Hepatocyte (in vitro differentiated cells): ENCODE data around the gene MT1M. TPM values are rescaled to one million over a fixed set of nuclear protein-coding genes. Genes with fewer than 3 reads are reported as not detected.

ENCODE experiments used
- DNase-seq: peaks from one replicate; pipeline ENCODE4 v3.0.0-alpha.2; 2016; ENCODE audit warnings: low spot score
- H2AFZ ChIP-seq: fragments of 200-600 bp; sonication (generic); 2 replicates; pipeline ENCODE4 v1.6.0; 2016; ENCODE audit warnings: antibody characterized with exemption, mild to moderate bottlenecking
- H3K27ac ChIP-seq: fragments of 200-600 bp; sonication (generic); 2 replicates; pipeline ENCODE4 v1.5.1; 2016; ENCODE audit warnings: mild to moderate bottlenecking
- H3K27me3 ChIP-seq: fragments of 200-600 bp; sonication (generic); 2 replicates; pipeline ENCODE4 v1.6.1; 2016
- H3K36me3 ChIP-seq: fragments of 200-600 bp; sonication (generic); replicated peaks from 2 replicates; pipeline ENCODE4 v1.5.1; 2016; ENCODE audit warnings: low read depth; ENCODE audit not compliant: insufficient read depth
- H3K4me1 ChIP-seq: fragments of 200-600 bp; sonication (generic); 2 replicates; pipeline ENCODE4 v1.5.1; 2016; ENCODE audit warnings: mild to moderate bottlenecking, moderate library complexity; ENCODE audit not compliant: insufficient read depth
- H3K4me2 ChIP-seq: fragments of 200-600 bp; sonication (generic); 2 replicates; pipeline ENCODE4 v1.6.0; 2016
- H3K4me3 ChIP-seq: fragments of 200-600 bp; sonication (generic); 2 replicates; pipeline ENCODE4 v1.5.1; 2016; ENCODE audit warnings: mild to moderate bottlenecking
- H3K79me2 ChIP-seq: fragments of 200-600 bp; sonication (generic); 2 replicates; pipeline ENCODE4 v1.6.0; 2017; ENCODE audit warnings: mild to moderate bottlenecking
- H3K9me2 ChIP-seq: fragments of 200-600 bp; sonication (generic); replicated peaks from 2 replicates; pipeline ENCODE4 v1.6.0; 2017; ENCODE audit warnings: mild to moderate bottlenecking; ENCODE audit not compliant: insufficient read depth
- H3K9me3 ChIP-seq: fragments of 200-600 bp; sonication (generic); 2 replicates; pipeline ENCODE4 v1.5.1; 2016; ENCODE audit warnings: low read depth, mild to moderate bottlenecking
- H4K20me1 ChIP-seq: fragments of 200-600 bp; sonication (generic); 2 replicates; pipeline ENCODE4 v1.6.0; 2016; ENCODE audit warnings: mild to moderate bottlenecking; ENCODE audit not compliant: insufficient read depth, poor library complexity, severe bottlenecking
- EZH2 ChIP-seq: fragments of 200-600 bp; sonication (generic); IDR thresholded peaks from 2 replicates; pipeline ENCODE4 v1.6.1; 2016; ENCODE audit warnings: antibody characterized with exemption, mild to moderate bottlenecking, borderline replicate concordance
- EZH2phosphoT487 ChIP-seq: fragments of 200-600 bp; sonication (generic); IDR thresholded peaks from one replicate; pipeline ENCODE4 v1.6.1; 2018; ENCODE audit warnings: antibody characterized with exemption, mild to moderate bottlenecking, low read depth, moderate library complexity; ENCODE audit not compliant: unreplicated experiment, severe bottlenecking
- WGBS: methylation state at CpG from one replicate; pipeline ENCODE4 v1.1.6; 2016; ENCODE audit warnings: low lambda C conversion rate; ENCODE audit errors: missing lambda C conversion rate; 5-methylcytosine and 5-hydroxymethylcytosine counted together
- polyA plus RNA-seq: library from polyadenylated mRNA; unstranded; fragments of >200 nt; fragmentation: Nextera tagmentation; extraction: Ambion mirVana; gene quantifications from 2 replicates; pipeline ENCODE4 v1.2.1, GENCODE V29; 2016
- total RNA-seq: library from RNA; depleted of rRNA; stranded (reverse); fragments of >200 nt; gene quantifications from 2 replicates; pipeline ENCODE4 v1.2.3, GENCODE V29; 2014
- TF ChIP-seq, protein P1 (sequence below): fragments of 200-600 bp; sonication (generic); IDR thresholded peaks from 2 replicates; pipeline ENCODE4 v1.5.1; 2016; ENCODE audit warnings: antibody characterized with exemption, mild to moderate bottlenecking; ENCODE audit not compliant: poor library complexity

Gene MT1M
- total and polyA plus RNA-seq, 2 experiments from 2014 or later: 0.60 TPM; not detected in 1

DNA sequence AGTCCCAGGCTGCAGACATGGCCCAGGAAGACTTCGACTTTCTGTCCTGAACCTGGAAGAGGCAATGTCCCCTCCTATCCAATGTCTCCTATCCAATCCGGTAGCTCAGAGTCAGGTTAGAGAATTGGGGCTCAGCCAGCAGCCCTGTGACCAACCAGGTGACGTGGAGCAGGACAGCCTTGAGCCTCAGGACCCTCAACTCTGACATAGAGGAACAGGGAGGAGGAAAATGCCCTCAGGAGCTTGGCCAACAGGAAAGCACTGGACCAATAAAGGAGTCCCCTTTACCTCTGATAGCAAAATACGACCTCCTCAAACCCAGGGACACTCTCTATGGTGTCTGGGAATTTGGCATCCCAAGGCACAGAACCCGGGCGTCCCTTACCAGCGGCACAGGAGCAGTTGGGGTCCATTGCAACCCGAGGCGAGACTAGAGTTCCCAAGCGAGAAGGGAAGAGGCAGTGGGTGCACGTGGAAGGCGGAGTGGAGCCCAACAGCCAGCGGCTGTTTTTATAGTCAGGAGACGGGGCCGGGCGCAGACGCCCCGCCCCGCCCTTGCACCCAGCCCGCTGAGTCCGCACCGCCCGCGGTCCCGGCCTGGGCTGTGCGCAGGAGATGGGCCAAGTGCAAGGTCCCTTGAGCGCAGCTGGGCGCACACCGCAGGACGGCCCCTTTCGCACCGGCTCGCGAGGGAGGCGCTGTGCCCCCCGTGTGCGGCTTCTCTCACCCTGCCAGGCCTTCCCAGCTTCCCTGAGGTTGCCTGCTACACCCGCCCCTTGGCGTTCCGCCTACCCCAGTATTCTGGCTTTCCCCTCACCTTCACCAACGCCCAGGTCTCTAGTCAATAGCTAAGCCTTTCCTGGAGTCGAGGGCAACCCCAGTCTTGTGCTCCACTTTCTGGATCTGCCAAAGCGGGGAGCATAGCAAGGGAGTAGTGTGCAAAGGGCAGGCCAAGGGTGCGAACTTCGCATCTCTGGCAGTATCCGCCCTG is 35.4 kb downstream of the MT1M start, which contains the start of gene MT1G:
MT1G (minus strand) TSS at position 485 of the 991 bp plus-strand sequence; CDS start at position 413, 72 bp downstream.
- H2AFZ ChIP-seq: no peak within 1 kb of the TSS
- no peaks in the 10 kb centered on the region for H4K20me1 ChIP-seq
- peak; percentile 56 for DNase-seq
- no peaks in the 10 kb centered on the region for H3K36me3 ChIP-seq
- H3K4me1 ChIP-seq: no peaks in the 10 kb centered on the region
- no peak within 1 kb of the TSS for H3K27ac ChIP-seq
- H3K4me3 ChIP-seq: no peak within 1 kb of the TSS
- no peaks in the 10 kb centered on the region for H3K9me2 ChIP-seq
- no peaks in the 10 kb centered on the region for H3K9me3 ChIP-seq
- peak; percentile 43 for TF ChIP-seq EZH2
- TF ChIP-seq, protein P1, sequence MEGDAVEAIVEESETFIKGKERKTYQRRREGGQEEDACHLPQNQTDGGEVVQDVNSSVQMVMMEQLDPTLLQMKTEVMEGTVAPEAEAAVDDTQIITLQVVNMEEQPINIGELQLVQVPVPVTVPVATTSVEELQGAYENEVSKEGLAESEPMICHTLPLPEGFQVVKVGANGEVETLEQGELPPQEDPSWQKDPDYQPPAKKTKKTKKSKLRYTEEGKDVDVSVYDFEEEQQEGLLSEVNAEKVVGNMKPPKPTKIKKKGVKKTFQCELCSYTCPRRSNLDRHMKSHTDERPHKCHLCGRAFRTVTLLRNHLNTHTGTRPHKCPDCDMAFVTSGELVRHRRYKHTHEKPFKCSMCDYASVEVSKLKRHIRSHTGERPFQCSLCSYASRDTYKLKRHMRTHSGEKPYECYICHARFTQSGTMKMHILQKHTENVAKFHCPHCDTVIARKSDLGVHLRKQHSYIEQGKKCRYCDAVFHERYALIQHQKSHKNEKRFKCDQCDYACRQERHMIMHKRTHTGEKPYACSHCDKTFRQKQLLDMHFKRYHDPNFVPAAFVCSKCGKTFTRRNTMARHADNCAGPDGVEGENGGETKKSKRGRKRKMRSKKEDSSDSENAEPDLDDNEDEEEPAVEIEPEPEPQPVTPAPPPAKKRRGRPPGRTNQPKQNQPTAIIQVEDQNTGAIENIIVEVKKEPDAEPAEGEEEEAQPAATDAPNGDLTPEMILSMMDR: no peak
- H3K4me2 ChIP-seq: peak within 1 kb of the TSS; percentile 49
- peaks cover 100% of the 10 kb centered on the region for H3K27me3 ChIP-seq
- 9% methylated on average over 46 of the region's 46 CpGs for WGBS
- H3K79me2 ChIP-seq: no peaks in the 10 kb centered on the region

DNA sequence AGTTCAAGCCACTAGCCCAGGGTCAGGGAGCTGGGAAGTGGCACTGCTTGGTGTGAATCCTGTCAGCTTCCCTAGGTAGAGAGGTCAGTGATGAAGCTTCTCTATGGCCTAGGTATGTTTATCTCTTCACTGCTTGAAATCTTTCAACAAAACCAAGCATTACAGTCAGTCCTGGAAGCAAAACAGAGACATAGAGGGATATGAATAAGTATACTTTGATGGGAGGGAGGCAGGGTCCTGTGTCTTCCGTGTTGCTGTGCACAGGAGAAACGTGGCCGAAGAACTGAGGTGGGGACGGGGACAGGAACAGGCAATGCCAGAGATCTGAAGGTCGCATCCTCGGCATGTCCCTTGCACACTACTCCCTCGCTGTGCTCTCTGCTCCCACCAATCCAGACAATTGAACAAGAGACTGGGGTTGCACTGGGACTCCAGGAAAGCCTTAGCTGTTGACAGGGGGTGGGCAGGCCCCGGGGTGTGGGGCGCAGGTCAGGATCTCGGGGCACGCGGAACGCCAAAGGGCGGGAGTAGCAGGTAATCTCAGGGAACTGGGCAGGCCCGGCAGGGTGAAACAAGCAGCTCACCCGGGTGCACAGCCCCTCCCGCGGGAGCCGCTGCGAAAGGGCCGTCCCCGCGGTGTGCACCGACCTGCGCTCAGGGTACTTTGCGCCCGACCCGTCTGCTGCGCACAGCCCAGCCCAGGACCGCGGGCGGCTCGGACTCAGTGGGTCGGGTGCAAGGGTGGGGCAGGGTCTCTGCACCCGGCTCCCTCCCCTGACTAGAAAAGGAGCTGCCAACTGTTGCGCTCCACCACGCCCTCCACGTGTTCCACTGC is 36.8 kb downstream of the MT1M start, which contains the start of gene MT1H:
MT1H (plus strand) TSS at position 810 of the 835 bp plus-strand sequence. CDS start 71 bp downstream, outside the sequence.
- H3K4me1 ChIP-seq: no peaks in the 10 kb centered on the region
- no peak within 1 kb of the TSS for H3K27ac ChIP-seq
- peaks cover 99% of the 10 kb centered on the region for H3K27me3 ChIP-seq
- H3K36me3 ChIP-seq: no peaks in the 10 kb centered on the region
- TF ChIP-seq EZH2phosphoT487: no peak
- TF ChIP-seq EZH2: peak; percentile 64
- TF ChIP-seq, protein P1: no peak
- H2AFZ ChIP-seq: no peak within 1 kb of the TSS
- no peaks in the 10 kb centered on the region for H4K20me1 ChIP-seq
- H3K9me2 ChIP-seq: no peaks in the 10 kb centered on the region
- no peaks in the 10 kb centered on the region for H3K79me2 ChIP-seq
- no peaks in the 10 kb centered on the region for H3K9me3 ChIP-seq
- H3K4me2 ChIP-seq: no peak within 1 kb of the TSS
- no peak within 1 kb of the TSS for H3K4me3 ChIP-seq
- DNase-seq: no peak
- WGBS: 25% methylated on average over 38 of the region's 38 CpGs

DNA sequence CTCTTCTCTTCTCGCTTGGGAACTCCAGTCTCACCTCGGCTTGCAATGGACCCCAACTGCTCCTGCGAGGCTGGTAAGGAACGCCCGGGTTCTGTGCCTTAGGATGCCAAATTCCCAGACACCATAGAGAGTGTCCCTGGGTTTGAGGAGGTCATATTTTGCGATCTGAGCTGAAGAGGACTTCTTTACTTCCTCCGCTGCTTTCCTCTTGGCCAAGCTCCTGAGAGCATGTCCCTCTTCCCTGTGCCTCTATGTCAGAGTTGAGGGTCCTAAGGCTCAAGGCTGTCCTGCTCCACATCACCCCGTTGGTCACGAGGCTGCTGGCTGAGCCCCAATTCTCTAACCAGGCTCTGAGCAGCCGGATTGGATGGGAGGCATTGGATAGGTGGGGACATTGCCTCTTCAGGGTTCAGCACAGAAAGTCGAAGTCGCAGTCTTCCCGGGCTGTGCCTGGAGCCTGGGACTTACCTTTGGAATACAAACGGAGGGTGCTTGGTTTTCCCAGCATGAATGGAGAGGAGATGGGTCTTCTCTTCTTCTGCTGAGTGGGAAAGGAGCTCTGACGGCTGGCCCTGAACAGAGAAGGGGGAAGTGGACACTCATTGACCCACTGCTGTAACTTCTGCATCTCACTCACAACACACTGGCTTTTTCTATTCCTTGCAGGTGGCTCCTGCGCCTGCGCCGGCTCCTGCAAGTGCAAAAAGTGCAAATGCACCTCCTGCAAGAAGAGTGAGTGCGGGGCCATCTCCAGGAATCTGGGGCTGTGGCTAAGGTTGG is 37.6 kb downstream of the MT1M start:
- 31% methylated on average over 19 of the region's 19 CpGs for WGBS
- Histone ChIP-seq H3K27me3 (peaks cover 96% of the 10 kb centered on the region), H3K9me2 (no peaks in the 10 kb centered on the region), H2AFZ (no peak overlapping the region), H3K4me3 (no peak overlapping the region), H4K20me1 (no peaks in the 10 kb centered on the region), H3K4me1 (no peaks in the 10 kb centered on the region), H3K79me2 (no peaks in the 10 kb centered on the region), H3K9me3 (no peaks in the 10 kb centered on the region), H3K4me2 (no peak overlapping the region), H3K27ac (no peak overlapping the region), H3K36me3 (no peaks in the 10 kb centered on the region)
- no peak for DNase-seq
- TF ChIP-seq, protein P1: no peak
- TF ChIP-seq EZH2 (no peak), EZH2phosphoT487 (no peak)
